Stimulated activated CD8-positive, alpha-beta memory T cell treated with anti-CD3 and anti-CD28 coated beads, Interleukin-4, amount 100 ng/mL, for 24 hours (primary cell): ENCODE results near the gene MS4A12.
"Not testable (repeated sequence)": the region's sequence is repeated elsewhere in the genome, so short reads cannot be mapped to it uniquely, and the experiment has no call there.

Experiments
- DNase-seq: peaks from one replicate; pipeline ENCODE4 v3.0.0-alpha.2; 2020; ENCODE audit warnings: low read depth

MS4A12 gene

GRCh38 chr11:60512651-60513225 lies 20.2 kb downstream of the MS4A12 start:
- DNase-seq: no peak

GRCh38 chr11:60513496-60514460 lies 21.2 kb downstream of the MS4A12 start:
- no peak for DNase-seq

GRCh38 chr11:60515144-60515855 lies 22.7 kb downstream of the MS4A12 start, which contains the start of gene MS4A13:
Gene MS4A13 (plus strand): TSS chr11:60515392. CDS start chr11:60518084, 2,692 bp downstream.
- DNase-seq: no peak

GRCh38 chr11:60528465-60528864 lies 35.9 kb downstream of the MS4A12 start:
- DNase-seq: no peak

GRCh38 chr11:60528934-60529333 lies 36.4 kb downstream of the MS4A12 start:
- DNase-seq: no peak

- DNase-seq: no peak
Observed at GRCh38 chr11:60530454-60531100, 38.0 kb downstream of the MS4A12 start.

- not testable (repeated sequence) for DNase-seq
Observed at GRCh38 chr11:60532383-60532782, 39.8 kb downstream of the MS4A12 start.

- not testable (repeated sequence) for DNase-seq
Observed at GRCh38 chr11:60538627-60539026, 46.0 kb downstream of the MS4A12 start.

- DNase-seq: no peak
Observed at GRCh38 chr11:60544077-60544476, 51.5 kb downstream of the MS4A12 start.
